HepG2 (cell line): ENCODE data around the gene HLF. TPM values are rescaled to one million over a fixed set of nuclear protein-coding genes. Genes with fewer than 3 reads are reported as not detected.

Source experiments
- CEBPG ChIP-seq: IDR thresholded peaks from 2 replicates; pipeline ENCODE4 v1.6.1; 2016
- KDM5B ChIP-seq: sonication (generic); formaldehyde crosslinking; IDR thresholded peaks from 2 replicates; pipeline ENCODE4 v1.4.0; 2020; ENCODE audit warnings: missing genetic modification reagents, mild to moderate bottlenecking, borderline replicate concordance
- MLLT10 ChIP-seq: sonication (generic); formaldehyde crosslinking; IDR thresholded peaks from 2 replicates; pipeline ENCODE4 v1.4.0; 2020; ENCODE audit warnings: missing genetic modification reagents
- MXD1 ChIP-seq: sonication (generic); formaldehyde crosslinking; IDR thresholded peaks from 2 replicates; pipeline ENCODE4 v1.4.0; 2020; ENCODE audit warnings: mild to moderate bottlenecking, missing genetic modification reagents
- NCOR1 ChIP-seq: fragments of 200-600 bp; sonication (generic); IDR thresholded peaks from 2 replicates; pipeline ENCODE4 v1.7.0; 2017; ENCODE audit warnings: antibody characterized with exemption, low read length, borderline replicate concordance
- POLR2G ChIP-seq: fragments of 200-400 bp; formaldehyde crosslinking; IDR thresholded peaks from 2 replicates; pipeline ENCODE4 v1.6.1; 2018; ENCODE audit warnings: mild to moderate bottlenecking, low read depth, low read length, moderate library complexity
- SOX13 ChIP-seq, 3 experiments: fragments of 450-650 bp in 1 of 3; sonication (generic) in 1 of 3; formaldehyde crosslinking in 1 of 3; IDR thresholded peaks in 2 of 3; conservative IDR thresholded peaks in 1 of 3; 2 replicates each; pipeline versions ENCODE4 v1.5.0 to v1.6.1; 2016 to 2020; ENCODE audit warnings: antibody characterized with exemption in 1 of 3, mild to moderate bottlenecking in 1 of 3, missing compliant biosample characterization in 1 of 3, missing genetic modification reagents in 1 of 3, moderate library complexity in 1 of 3
- U2AF1 ChIP-seq: fragments of 200-400 bp; formaldehyde crosslinking; optimal IDR thresholded peaks from 2 replicates; pipeline ENCODE3; 2017; ENCODE audit warnings: mild to moderate bottlenecking, low read depth, low read length
- ZNF567 ChIP-seq: sonication (generic); formaldehyde crosslinking; IDR thresholded peaks from 2 replicates; pipeline ENCODE4 v1.8.1; 2023; ENCODE audit warnings: mild to moderate bottlenecking, missing genetic modification reagents, borderline replicate concordance
- ZNF569 ChIP-seq: sonication (generic); formaldehyde crosslinking; IDR thresholded peaks from 2 replicates; pipeline ENCODE4 v1.5.0; 2020; ENCODE audit warnings: mild to moderate bottlenecking, missing genetic modification reagents, moderate library complexity, borderline replicate concordance
- ZNF614 ChIP-seq: IDR thresholded peaks from 2 replicates; pipeline ENCODE4 v1.6.1; 2018; ENCODE audit warnings: missing biosample characterization, missing genetic modification reagents, inconsistent platforms, borderline replicate concordance
- ZNF687 ChIP-seq: sonication (generic); formaldehyde crosslinking; IDR thresholded peaks from 2 replicates; pipeline ENCODE4 v1.5.1; 2020; ENCODE audit warnings: mild to moderate bottlenecking, missing genetic modification reagents, moderate library complexity
- ZNF737 ChIP-seq: sonication (generic); formaldehyde crosslinking; IDR thresholded peaks from 2 replicates; pipeline ENCODE4 v1.5.0; 2020; ENCODE audit warnings: missing genetic modification reagents, mild to moderate bottlenecking, borderline replicate concordance
- polyA plus RNA-seq, 8 experiments: library from polyadenylated mRNA; depleted of rRNA in 3 of 8; stranded (reverse) in 7 of 8; unstranded in 1 of 8; fragments of >200 nt; fragmentation: Illumina TruSeq in 4 of 8; extraction: Trizol in 4 of 8; gene quantifications; 2 replicates each; pipeline versions ENCODE4 v1.2.1 to v1.2.3, GENCODE V29; 2011 to 2016; ENCODE audit warnings: low read depth in 4 of 8, missing spikeins in 1 of 8, mixed read lengths in 1 of 8; ENCODE audit not compliant: insufficient read depth in 1 of 8
- total RNA-seq, 5 experiments: library from RNA; depleted of rRNA; stranded (reverse); fragments of >200 nt; fragmentation: Illumina TruSeq; extraction: Trizol; gene quantifications; 2 replicates each; pipeline ENCODE4 v1.2.3, GENCODE V29; 2016; ENCODE audit warnings: low read depth in 1 of 5
- TF ChIP-seq, protein P1 (sequence below): sonication (generic); formaldehyde crosslinking; conservative IDR thresholded peaks from 2 replicates; pipeline ENCODE4 v1.4.0; 2020; ENCODE audit warnings: missing genetic modification reagents
- TF ChIP-seq, protein P2 (sequence below): sonication (generic); formaldehyde crosslinking; IDR thresholded peaks from 2 replicates; pipeline ENCODE4 v1.8.1; 2023; ENCODE audit warnings: mild to moderate bottlenecking, missing genetic modification reagents
- TF ChIP-seq, protein P3 (sequence below): IDR thresholded peaks from 2 replicates; pipeline ENCODE4 v1.6.1; 2016; ENCODE audit warnings: missing compliant biosample characterization, missing genetic modification reagents, borderline replicate concordance

HLF gene
- total and polyA plus RNA-seq, 2 of the 13 experiments (the other 11 are each of a cell fraction or from before 2014, with no cell fraction given) = 202 to 346 TPM

DNA sequence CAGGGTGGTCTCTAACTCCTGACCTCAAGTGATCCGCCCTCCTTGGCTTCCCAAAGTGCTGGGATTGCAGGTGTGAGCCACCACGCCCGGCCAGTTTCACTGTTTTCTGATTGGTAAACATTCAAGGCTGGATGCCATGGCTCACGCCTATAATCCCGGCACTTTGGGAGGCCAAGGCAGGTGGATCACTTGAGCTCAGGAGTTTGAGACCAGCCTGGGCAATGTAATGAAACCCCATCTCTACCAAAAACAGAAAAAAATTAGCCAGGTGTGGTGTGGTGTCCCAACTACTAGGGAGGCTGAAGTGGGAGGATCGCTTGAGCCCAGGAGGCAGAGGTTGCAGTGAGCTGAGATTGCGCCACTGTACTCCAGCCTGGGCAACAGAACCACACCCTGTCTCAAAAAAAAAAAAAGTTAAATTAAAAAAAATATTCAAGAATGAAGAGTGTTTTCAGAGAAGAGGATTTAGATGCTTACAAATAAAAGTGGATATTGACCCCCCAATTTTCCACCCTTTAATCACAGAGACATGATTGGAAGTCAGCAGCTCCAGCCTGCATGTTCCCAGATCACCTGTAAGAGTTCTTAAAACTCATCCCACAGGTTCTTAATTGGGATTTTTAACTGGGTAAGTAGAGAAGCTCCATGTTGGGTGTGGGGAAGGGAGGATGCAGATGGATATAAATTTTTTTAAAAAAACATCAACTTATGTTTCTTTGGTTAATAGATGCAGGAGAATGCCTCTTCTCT lies 23.8 kb downstream of the HLF start (continued):
- TF ChIP-seq NCOR1 = no peak
- TF ChIP-seq ZNF567 (CRISPR knock-in tag) = no peak
- TF ChIP-seq POLR2G = peak; percentile 51; the same call in 1 of the 2 replicates
- no peak for TF ChIP-seq U2AF1
- TF ChIP-seq ZNF687 (CRISPR knock-in tag) = peak; percentile 73
- TF ChIP-seq, protein P1, sequence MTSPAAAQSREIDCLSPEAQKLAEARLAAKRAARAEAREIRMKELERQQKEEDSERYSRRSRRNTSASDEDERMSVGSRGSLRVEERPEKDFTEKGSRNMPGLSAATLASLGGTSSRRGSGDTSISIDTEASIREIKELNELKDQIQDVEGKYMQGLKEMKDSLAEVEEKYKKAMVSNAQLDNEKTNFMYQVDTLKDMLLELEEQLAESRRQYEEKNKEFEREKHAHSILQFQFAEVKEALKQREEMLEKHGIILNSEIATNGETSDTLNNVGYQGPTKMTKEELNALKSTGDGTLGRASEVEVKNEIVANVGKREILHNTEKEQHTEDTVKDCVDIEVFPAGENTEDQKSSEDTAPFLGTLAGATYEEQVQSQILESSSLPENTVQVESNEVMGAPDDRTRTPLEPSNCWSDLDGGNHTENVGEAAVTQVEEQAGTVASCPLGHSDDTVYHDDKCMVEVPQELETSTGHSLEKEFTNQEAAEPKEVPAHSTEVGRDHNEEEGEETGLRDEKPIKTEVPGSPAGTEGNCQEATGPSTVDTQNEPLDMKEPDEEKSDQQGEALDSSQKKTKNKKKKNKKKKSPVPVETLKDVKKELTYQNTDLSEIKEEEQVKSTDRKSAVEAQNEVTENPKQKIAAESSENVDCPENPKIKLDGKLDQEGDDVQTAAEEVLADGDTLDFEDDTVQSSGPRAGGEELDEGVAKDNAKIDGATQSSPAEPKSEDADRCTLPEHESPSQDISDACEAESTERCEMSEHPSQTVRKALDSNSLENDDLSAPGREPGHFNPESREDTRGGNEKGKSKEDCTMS (CRISPR knock-in tag) = no peak
- TF ChIP-seq SOX13 (IDR thresholded peaks at IDR 0.05) = no peak
- TF ChIP-seq SOX13 (CRISPR knock-in tag; conservative IDR thresholded peaks at IDR 0.05 in 1 of 2, IDR thresholded peaks at IDR 0.05 in 1 of 2) = no peak
- TF ChIP-seq, protein P2, sequence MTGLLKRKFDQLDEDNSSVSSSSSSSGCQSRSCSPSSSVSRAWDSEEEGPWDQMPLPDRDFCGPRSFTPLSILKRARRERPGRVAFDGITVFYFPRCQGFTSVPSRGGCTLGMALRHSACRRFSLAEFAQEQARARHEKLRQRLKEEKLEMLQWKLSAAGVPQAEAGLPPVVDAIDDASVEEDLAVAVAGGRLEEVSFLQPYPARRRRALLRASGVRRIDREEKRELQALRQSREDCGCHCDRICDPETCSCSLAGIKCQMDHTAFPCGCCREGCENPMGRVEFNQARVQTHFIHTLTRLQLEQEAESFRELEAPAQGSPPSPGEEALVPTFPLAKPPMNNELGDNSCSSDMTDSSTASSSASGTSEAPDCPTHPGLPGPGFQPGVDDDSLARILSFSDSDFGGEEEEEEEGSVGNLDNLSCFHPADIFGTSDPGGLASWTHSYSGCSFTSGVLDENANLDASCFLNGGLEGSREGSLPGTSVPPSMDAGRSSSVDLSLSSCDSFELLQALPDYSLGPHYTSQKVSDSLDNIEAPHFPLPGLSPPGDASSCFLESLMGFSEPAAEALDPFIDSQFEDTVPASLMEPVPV (CRISPR knock-in tag) = no peak
- TF ChIP-seq CEBPG (CRISPR knock-in tag) = peak; percentile 16; the same call in 1 of the 2 replicates
- TF ChIP-seq ZNF614 (CRISPR knock-in tag) = no peak
- no peak for TF ChIP-seq MLLT10 (CRISPR knock-in tag)
- TF ChIP-seq ZNF569 (CRISPR knock-in tag) = no peak
- no peak for TF ChIP-seq MXD1 (CRISPR knock-in tag)
- TF ChIP-seq, protein P3, sequence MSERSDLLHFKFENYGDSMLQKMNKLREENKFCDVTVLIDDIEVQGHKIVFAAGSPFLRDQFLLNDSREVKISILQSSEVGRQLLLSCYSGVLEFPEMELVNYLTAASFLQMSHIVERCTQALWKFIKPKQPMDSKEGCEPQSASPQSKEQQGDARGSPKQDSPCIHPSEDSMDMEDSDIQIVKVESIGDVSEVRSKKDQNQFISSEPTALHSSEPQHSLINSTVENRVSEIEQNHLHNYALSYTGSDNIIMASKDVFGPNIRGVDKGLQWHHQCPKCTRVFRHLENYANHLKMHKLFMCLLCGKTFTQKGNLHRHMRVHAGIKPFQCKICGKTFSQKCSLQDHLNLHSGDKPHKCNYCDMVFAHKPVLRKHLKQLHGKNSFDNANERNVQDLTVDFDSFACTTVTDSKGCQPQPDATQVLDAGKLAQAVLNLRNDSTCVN (CRISPR knock-in tag) = no peak
- peak; percentile 20; the same call in 1 of the 2 replicates for TF ChIP-seq KDM5B (CRISPR knock-in tag)
- no peak for TF ChIP-seq ZNF737 (CRISPR knock-in tag)
